C4-2B (cell line): Measurements from ENCODE around the gene TIMM44.

ENCODE experiments used
- H3K27ac ChIP-seq: fragments of 450-650 bp; 2 replicates; pipeline ENCODE4 v1.5.1; 2017
- CTCF ChIP-seq: fragments of 450-650 bp; conservative IDR thresholded peaks from 2 replicates; pipeline ENCODE4 v1.5.1; 2017; ENCODE audit warnings: mild to moderate bottlenecking
- ZFX ChIP-seq: fragments of 450-650 bp; IDR thresholded peaks from 2 replicates; pipeline ENCODE4 v1.6.1; 2017

The TIMM44 gene

GRCh38 chr19:7985481-7985911 lies 42.0 kb upstream of the TIMM44 start:
- TF ChIP-seq ZFX (no peak), CTCF (no peak)
- no peak overlapping the region for H3K27ac ChIP-seq

- H3K27ac ChIP-seq = no peak overlapping the region
- TF ChIP-seq CTCF = no peak
- no peak for TF ChIP-seq ZFX
Measured at GRCh38 chr19:7983995-7984837, 40.8 kb upstream of the TIMM44 start.

- TF ChIP-seq ZFX (no peak), CTCF (no peak)
- no peak overlapping the region for H3K27ac ChIP-seq
Measured at GRCh38 chr19:7983286-7983950, 40.0 kb upstream of the TIMM44 start.

GRCh38 chr19:7982651-7983099 lies 39.2 kb upstream of the TIMM44 start:
- H3K27ac ChIP-seq = no peak overlapping the region
- TF ChIP-seq CTCF (no peak), ZFX (no peak)

GRCh38 chr19:7982103-7982502 lies 38.6 kb upstream of the TIMM44 start:
- H3K27ac ChIP-seq = no peak overlapping the region
- TF ChIP-seq CTCF (no peak), ZFX (no peak)

- TF ChIP-seq ZFX = no peak
- TF ChIP-seq CTCF = no peak
- no peak overlapping the region for H3K27ac ChIP-seq
Measured at GRCh38 chr19:7981661-7982060, 38.2 kb upstream of the TIMM44 start.

- no peak overlapping the region for H3K27ac ChIP-seq
- TF ChIP-seq CTCF (no peak), ZFX (no peak)
Measured at GRCh38 chr19:7981199-7981598, 37.7 kb upstream of the TIMM44 start.
